NCI-H524 treated with DMSO at 0.1 percent for 48 hours (cell line): ENCODE measurements around the gene TSR3.

Source experiments
- DNase-seq: peaks from one replicate; lab custom pipeline; 2025; lab: John Stamatoyannopoulos, UW

TSR3 gene

GRCh38 chr16:1351582-1352362 lies at the start of gene TSR3, which contains the start of gene GNPTG:
TSS of gene TSR3 (minus strand) at chr16:1351878. CDS start at chr16:1351804, 74 bp downstream.
TSS of gene GNPTG (plus strand) at chr16:1351931. CDS start at chr16:1351966, 35 bp downstream.
- DNase-seq = no peak

- DNase-seq = no peak
Measured at GRCh38 chr16:1401061-1401757, 49.5 kb upstream of the TSR3 start.

GRCh38 chr16:1398826-1399581 lies 47.3 kb upstream of the TSR3 start:
- no peak for DNase-seq

GRCh38 chr16:1398351-1398750 lies 46.7 kb upstream of the TSR3 start:
- DNase-seq = no peak

- DNase-seq = no peak
Measured at GRCh38 chr16:1397779-1398178, 46.1 kb upstream of the TSR3 start.

- DNase-seq = no peak
Measured at GRCh38 chr16:1395444-1396031, 43.9 kb upstream of the TSR3 start.

- DNase-seq = no peak
Measured at GRCh38 chr16:1394367-1394951, 42.8 kb upstream of the TSR3 start.

GRCh38 chr16:1393613-1394176 lies 42.0 kb upstream of the TSR3 start:
- DNase-seq = no peak

- DNase-seq = no peak
Measured at GRCh38 chr16:1392826-1393225, 41.1 kb upstream of the TSR3 start.

- no peak for DNase-seq
Measured at GRCh38 chr16:1390239-1390779, 38.6 kb upstream of the TSR3 start.

GRCh38 chr16:1389762-1390161 lies 38.1 kb upstream of the TSR3 start:
- DNase-seq = no peak

GRCh38 chr16:1387331-1387730 lies 35.7 kb upstream of the TSR3 start:
- DNase-seq = no peak

GRCh38 chr16:1385232-1385631 lies 33.6 kb upstream of the TSR3 start:
- DNase-seq = no peak

GRCh38 chr16:1383556-1383955 lies 31.9 kb upstream of the TSR3 start:
- no peak for DNase-seq

GRCh38 chr16:1381612-1382406 lies 30.1 kb upstream of the TSR3 start:
- DNase-seq = no peak

GRCh38 chr16:1380195-1380594 lies 28.5 kb upstream of the TSR3 start:
- no peak for DNase-seq

GRCh38 chr16:1379304-1380076 lies 27.8 kb upstream of the TSR3 start:
- DNase-seq = no peak

- no peak for DNase-seq
Measured at GRCh38 chr16:1378804-1379303, 27.2 kb upstream of the TSR3 start.

- DNase-seq = no peak
Measured at GRCh38 chr16:1378087-1378803, 26.6 kb upstream of the TSR3 start.
